Measurements from ENCODE around the gene GNAI1. TPM values are rescaled to one million over a fixed set of nuclear protein-coding genes. Genes with fewer than 3 reads are reported as not detected.

GNAI1 gene
- total RNA-seq, 1 experiment from 2014 or later: 20.5 TPM

DNA sequence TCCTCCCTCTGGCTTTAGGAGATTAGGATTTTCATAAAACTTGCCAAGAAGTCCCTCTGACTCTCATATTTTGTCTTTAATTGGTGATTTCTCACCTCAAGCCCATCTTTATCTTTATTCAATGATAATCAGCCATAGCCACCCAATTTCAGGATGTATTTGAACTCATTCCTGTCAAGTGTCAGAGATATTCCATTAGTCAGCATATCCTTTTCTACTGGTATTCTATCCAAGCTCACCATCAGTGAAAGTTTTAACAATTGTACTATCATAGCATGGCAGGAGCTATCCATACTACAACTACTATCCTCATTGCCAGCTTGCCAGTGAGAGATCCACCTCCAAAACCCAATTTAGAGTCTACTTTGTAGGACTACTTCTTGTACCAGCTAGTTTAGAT is 114.6 kb downstream of the GNAI1 start:
- no peak overlapping the region for H3K27ac Mint-ChIP-seq (ENCODE audit: unreplicated experiment)
- intact Hi-C loops (cut with micrococcal nuclease; ENCODE audit: unreplicated experiment): no loop called here
- CTCF ChIA-PET: no interaction called here
- H3K27me3 Mint-ChIP-seq (ENCODE audit: unreplicated experiment): no peaks in the 10 kb centered on the region
- TF ChIP-seq, protein P1, sequence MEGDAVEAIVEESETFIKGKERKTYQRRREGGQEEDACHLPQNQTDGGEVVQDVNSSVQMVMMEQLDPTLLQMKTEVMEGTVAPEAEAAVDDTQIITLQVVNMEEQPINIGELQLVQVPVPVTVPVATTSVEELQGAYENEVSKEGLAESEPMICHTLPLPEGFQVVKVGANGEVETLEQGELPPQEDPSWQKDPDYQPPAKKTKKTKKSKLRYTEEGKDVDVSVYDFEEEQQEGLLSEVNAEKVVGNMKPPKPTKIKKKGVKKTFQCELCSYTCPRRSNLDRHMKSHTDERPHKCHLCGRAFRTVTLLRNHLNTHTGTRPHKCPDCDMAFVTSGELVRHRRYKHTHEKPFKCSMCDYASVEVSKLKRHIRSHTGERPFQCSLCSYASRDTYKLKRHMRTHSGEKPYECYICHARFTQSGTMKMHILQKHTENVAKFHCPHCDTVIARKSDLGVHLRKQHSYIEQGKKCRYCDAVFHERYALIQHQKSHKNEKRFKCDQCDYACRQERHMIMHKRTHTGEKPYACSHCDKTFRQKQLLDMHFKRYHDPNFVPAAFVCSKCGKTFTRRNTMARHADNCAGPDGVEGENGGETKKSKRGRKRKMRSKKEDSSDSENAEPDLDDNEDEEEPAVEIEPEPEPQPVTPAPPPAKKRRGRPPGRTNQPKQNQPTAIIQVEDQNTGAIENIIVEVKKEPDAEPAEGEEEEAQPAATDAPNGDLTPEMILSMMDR (IDR thresholded peaks at IDR 0.05; ENCODE audit: unreplicated experiment): no peak
- H3K4me1 Mint-ChIP-seq (ENCODE audit: low read depth, unreplicated experiment): no peaks in the 10 kb centered on the region
- H3K4me3 Mint-ChIP-seq (ENCODE audit: low read depth, unreplicated experiment): no peak overlapping the region
- H3K9me3 Mint-ChIP-seq (ENCODE audit: low read depth, unreplicated experiment): peaks cover 4% of the 10 kb centered on the region
- no TSS peak for BruUV-seq (replicated peaks)
- no peak for DNase-seq
- H3K36me3 Mint-ChIP-seq (ENCODE audit: insufficient read depth, unreplicated experiment): no peaks in the 10 kb centered on the region

DNA sequence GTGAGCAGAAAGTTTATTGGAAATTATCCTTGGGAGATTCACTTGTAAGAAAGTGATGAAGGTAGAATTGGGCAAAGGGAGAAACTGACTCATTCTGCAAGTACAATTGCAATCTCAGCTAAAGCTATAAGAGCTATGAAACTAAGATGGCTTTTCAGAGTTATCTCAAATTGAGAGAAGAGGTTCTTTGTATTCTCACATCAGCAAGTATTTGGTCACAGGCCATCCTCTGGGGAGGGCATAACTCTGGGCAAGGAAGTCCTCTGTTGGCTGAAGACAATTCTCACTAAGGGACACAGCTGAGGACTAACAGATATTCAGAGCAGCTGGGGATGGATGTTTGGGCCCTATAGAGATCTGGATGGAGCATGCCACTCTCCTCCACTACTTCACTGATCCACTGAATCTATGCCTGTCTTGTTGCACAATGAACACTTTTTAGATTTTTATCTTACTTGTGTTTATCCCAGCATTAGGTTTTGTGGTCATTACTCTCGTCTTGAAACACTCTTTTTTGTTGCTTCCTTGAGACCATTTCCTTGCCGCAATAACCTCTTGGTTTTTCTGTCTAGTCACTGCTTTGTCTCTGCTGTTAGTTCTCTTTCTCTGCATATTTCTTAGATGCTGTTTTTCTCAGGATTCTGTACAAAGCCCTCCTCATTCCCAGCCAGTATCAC is 115.1 kb downstream of the GNAI1 start:
- no TSS peak for BruUV-seq (replicated peaks)
- H3K36me3 Mint-ChIP-seq (ENCODE audit: insufficient read depth, unreplicated experiment): no peaks in the 10 kb centered on the region
- DNase-seq: no peak
- peaks cover 4% of the 10 kb centered on the region for H3K9me3 Mint-ChIP-seq (ENCODE audit: low read depth, unreplicated experiment)
- no peaks in the 10 kb centered on the region for H3K4me1 Mint-ChIP-seq (ENCODE audit: low read depth, unreplicated experiment)
- no peaks in the 10 kb centered on the region for H3K27me3 Mint-ChIP-seq (ENCODE audit: unreplicated experiment)
- TF ChIP-seq, protein P1 (IDR thresholded peaks at IDR 0.05; ENCODE audit: unreplicated experiment): no peak
- intact Hi-C loops (cut with micrococcal nuclease; ENCODE audit: unreplicated experiment): no loop called here
- no peak overlapping the region for H3K4me3 Mint-ChIP-seq (ENCODE audit: low read depth, unreplicated experiment)
- CTCF ChIA-PET: no interaction called here
- H3K27ac Mint-ChIP-seq (ENCODE audit: unreplicated experiment): no peak overlapping the region

DNA sequence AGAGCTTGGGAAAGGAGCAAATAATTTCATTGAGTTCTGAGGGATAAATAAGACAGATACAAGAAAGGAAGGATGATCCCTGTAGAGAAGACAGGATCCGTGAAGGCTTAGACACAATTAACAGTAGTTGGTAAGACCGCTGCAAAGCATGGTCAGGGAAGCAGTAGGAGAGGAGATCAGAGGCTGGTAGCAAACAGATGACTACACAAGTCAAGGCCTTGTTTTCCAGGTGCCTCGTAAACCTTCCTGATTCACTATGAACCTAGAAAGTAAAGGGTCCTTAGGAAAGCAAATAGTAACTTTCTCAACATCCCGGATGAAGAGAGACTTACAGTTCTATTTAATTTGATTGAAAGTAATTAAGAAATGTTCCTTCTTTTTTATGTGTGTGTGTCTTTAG is 118.6 kb downstream of the GNAI1 start:
- no peaks in the 10 kb centered on the region for H3K36me3 Mint-ChIP-seq (ENCODE audit: insufficient read depth, unreplicated experiment)
- TF ChIP-seq, protein P1 (IDR thresholded peaks at IDR 0.05; ENCODE audit: unreplicated experiment): no peak
- intact Hi-C loops (cut with micrococcal nuclease; ENCODE audit: unreplicated experiment): no loop called here
- no peak for DNase-seq
- no peak overlapping the region for H3K27ac Mint-ChIP-seq (ENCODE audit: unreplicated experiment)
- no peaks in the 10 kb centered on the region for H3K4me1 Mint-ChIP-seq (ENCODE audit: low read depth, unreplicated experiment)
- peaks cover 2% of the 10 kb centered on the region for H3K9me3 Mint-ChIP-seq (ENCODE audit: low read depth, unreplicated experiment)
- no peak overlapping the region for H3K4me3 Mint-ChIP-seq (ENCODE audit: low read depth, unreplicated experiment)
- no peaks in the 10 kb centered on the region for H3K27me3 Mint-ChIP-seq (ENCODE audit: unreplicated experiment)
- CTCF ChIA-PET: no interaction called here
- BruUV-seq (replicated peaks): no TSS peak

DNA sequence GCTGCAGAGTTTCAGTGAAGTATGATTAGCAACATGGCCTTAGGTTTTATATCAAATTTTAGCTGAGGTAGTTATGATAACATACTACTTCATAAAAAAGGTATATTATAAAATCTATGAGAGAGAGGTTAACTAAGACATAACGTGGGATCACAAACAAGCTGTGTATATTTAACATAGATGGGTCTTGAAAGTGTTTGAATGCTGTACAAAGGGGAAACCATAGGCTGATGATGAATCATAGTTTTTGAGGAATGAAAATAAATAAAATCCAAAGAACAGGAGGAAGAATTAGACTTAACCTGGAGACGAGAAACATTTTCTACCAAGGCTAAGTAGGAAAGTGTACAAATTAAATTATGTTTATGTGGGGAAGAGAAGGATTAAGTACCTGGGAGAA is 119.0 kb downstream of the GNAI1 start:
- H3K27ac Mint-ChIP-seq (ENCODE audit: unreplicated experiment): no peak overlapping the region
- no TSS peak for BruUV-seq (replicated peaks)
- H3K9me3 Mint-ChIP-seq (ENCODE audit: low read depth, unreplicated experiment): peaks cover 2% of the 10 kb centered on the region

More for the DNA sequence above, 119.0 kb downstream of the GNAI1 start:
- Mint-ChIP-seq H3K4me3 (ENCODE audit: low read depth, unreplicated experiment) (no peak overlapping the region), H3K4me1 (ENCODE audit: low read depth, unreplicated experiment) (no peaks in the 10 kb centered on the region), H3K36me3 (ENCODE audit: insufficient read depth, unreplicated experiment) (no peaks in the 10 kb centered on the region), H3K27me3 (ENCODE audit: unreplicated experiment) (no peaks in the 10 kb centered on the region)
- TF ChIP-seq, protein P1 (IDR thresholded peaks at IDR 0.05; ENCODE audit: unreplicated experiment): no peak
- intact Hi-C loops (cut with micrococcal nuclease; ENCODE audit: unreplicated experiment): no loop called here
- DNase-seq: no peak
- CTCF ChIA-PET: no interaction called here
